Psoas muscle (tissue), 8 donors: ENCODE results near the gene APOBEC2. TPM values are rescaled to one million over a fixed set of nuclear protein-coding genes. Genes with fewer than 3 reads are reported as not detected.
A peak's percentile ranks its signal among the peaks of the same experiment; 100 is the strongest.

Experiments
- ATAC-seq, 4 donors: fragments of 200-7000 bp; cut with Tn5 transposase; one replicate each; pipeline ENCODE4 v1.9.1; 2020; ENCODE audit warnings: moderate library complexity in 3 of 4, mild to moderate bottlenecking in 2 of 4
- DNase-seq, 2 donors: peaks; one replicate each; pipeline ENCODE4 v3.0.0-alpha.2; 2020
- H3K27ac ChIP-seq: fragments of 200-600 bp; one replicate; pipeline ENCODE4 v1.8.0; 2022
- H3K27me3 ChIP-seq, 3 donors: fragments of 200-600 bp in 1 of 3; one replicate each; pipeline versions ENCODE4 v1.6.1 to v1.8.0; 2013 to 2022; ENCODE audit warnings: low read length in 2 of 3, mild to moderate bottlenecking in 2 of 3, moderate library complexity in 1 of 3; ENCODE audit not compliant: insufficient read depth in 3 of 3
- H3K36me3 ChIP-seq, 2 donors: fragments of 200-600 bp in 1 of 2; one replicate each; pipeline versions ENCODE4 v1.6.1 to v1.8.0; 2013 to 2022; ENCODE audit warnings: low read depth in 1 of 2, mild to moderate bottlenecking in 1 of 2, moderate library complexity in 1 of 2; ENCODE audit not compliant: insufficient read depth in 1 of 2
- H3K4me1 ChIP-seq: fragments of 200-600 bp; one replicate; pipeline ENCODE4 v1.8.0; 2022
- H3K4me3 ChIP-seq: fragments of 200-600 bp; one replicate; pipeline ENCODE4 v1.8.0; 2022; ENCODE audit warnings: mild to moderate bottlenecking
- H3K9me3 ChIP-seq: fragments of 200-600 bp; one replicate; pipeline ENCODE4 v1.8.0; 2022
- WGBS, 3 donors: extraction: QIAGEN DNeasy Blood & Tissue Kit; methylation state at CpG; one replicate each; pipeline versions ENCODE4 v1.1.6 to v1.1.7; 2013; 5-methylcytosine and 5-hydroxymethylcytosine counted together
- intact Hi-C, 2 donors: fragments of 100-400 bp; cut with DNase I; formaldehyde crosslinking; loops; one replicate each; pipeline versions ENCODE4 v1.11.0 to v1.14.2; 2022
- polyA plus RNA-seq, 3 donors: library from polyadenylated mRNA; stranded (reverse); fragments of 200-250 nt; gene quantifications; one replicate each; pipeline ENCODE4 v1.2.3, GENCODE V29; 2013
- total RNA-seq, 4 donors: library from RNA; stranded (reverse); fragmentation: NEBNext Ultra II Directional in 2 of 4; extraction: Animal tissue kit (Norgen Biotek cat#: 25700) in 2 of 4; gene quantifications; one replicate each; pipeline versions ENCODE4 v1.2.1 to v1.2.4, GENCODE V29; 2021 to 2023
- TF ChIP-seq, protein P1 (sequence below): fragments of 200-600 bp; IDR thresholded peaks from one replicate; pipeline ENCODE4 v1.8.0; 2022; ENCODE audit warnings: antibody characterized with exemption
- donor health status: healthy with polysubstance abuse.
- donor health status: DM: no; HTN: no; CAD: no; lungs with moderate emphysema.
- donor health status: Bipolar disorder and iron deficiency.
- donor health status: healthy.
- donor health status: DM: yes; HTN: yes; CAD: no.
- donor health status: DM: no; HTN: no; CAD: no.
- donor health status: DM: no; HTN: no; CAD: no.
- donor health status: DM: yes; HTN: yes; CAD: no.

The APOBEC2 gene
- total and polyA plus RNA-seq, 7 donors, result 16.4 to 511 (median 141) TPM

DNA sequence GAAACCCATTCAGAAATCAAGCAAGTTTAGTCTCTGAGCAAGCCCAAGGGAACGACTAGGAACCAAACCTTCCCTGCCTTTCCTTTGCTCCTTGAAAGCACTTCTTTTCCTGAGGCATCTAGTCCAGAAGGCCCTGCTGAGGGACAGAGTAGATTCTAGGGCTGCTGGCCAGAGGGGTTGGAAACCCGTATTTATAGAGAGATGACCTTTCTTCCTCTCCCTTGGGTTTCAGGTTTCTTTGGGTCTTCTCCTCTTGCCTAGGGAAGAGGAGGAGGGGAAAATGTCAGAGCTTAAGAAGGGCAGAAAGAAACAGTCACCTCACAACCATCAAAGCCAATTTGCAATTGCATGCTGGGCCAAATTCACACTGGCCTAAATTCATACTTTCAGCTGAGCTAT, 5.8 kb downstream of the APOBEC2 start:
- H3K4me1 ChIP-seq, result peaks cover 25% of the 10 kb centered on the region
- TF ChIP-seq, protein P1, sequence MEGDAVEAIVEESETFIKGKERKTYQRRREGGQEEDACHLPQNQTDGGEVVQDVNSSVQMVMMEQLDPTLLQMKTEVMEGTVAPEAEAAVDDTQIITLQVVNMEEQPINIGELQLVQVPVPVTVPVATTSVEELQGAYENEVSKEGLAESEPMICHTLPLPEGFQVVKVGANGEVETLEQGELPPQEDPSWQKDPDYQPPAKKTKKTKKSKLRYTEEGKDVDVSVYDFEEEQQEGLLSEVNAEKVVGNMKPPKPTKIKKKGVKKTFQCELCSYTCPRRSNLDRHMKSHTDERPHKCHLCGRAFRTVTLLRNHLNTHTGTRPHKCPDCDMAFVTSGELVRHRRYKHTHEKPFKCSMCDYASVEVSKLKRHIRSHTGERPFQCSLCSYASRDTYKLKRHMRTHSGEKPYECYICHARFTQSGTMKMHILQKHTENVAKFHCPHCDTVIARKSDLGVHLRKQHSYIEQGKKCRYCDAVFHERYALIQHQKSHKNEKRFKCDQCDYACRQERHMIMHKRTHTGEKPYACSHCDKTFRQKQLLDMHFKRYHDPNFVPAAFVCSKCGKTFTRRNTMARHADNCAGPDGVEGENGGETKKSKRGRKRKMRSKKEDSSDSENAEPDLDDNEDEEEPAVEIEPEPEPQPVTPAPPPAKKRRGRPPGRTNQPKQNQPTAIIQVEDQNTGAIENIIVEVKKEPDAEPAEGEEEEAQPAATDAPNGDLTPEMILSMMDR, result no peak
- peaks cover 0 to 57% of the 10 kb centered on the region in 2 donors for H3K36me3 ChIP-seq
- DNase-seq (peak in 1 of 2 donors; percentile 72), ATAC-seq (peak; percentile 67 to 75 (median 71))
- WGBS, 3 donors, result 15 to 42% (median 21%) methylated on average over 2 of the region's 2 CpGs
- H3K4me3 ChIP-seq, result peak overlapping the region; percentile 63
- peak overlapping the region; percentile 92 for H3K27ac ChIP-seq
- no peaks in the 10 kb centered on the region for H3K27me3 ChIP-seq
- H3K9me3 ChIP-seq, result no peaks in the 10 kb centered on the region
- intact Hi-C loops, result no loop called here

DNA sequence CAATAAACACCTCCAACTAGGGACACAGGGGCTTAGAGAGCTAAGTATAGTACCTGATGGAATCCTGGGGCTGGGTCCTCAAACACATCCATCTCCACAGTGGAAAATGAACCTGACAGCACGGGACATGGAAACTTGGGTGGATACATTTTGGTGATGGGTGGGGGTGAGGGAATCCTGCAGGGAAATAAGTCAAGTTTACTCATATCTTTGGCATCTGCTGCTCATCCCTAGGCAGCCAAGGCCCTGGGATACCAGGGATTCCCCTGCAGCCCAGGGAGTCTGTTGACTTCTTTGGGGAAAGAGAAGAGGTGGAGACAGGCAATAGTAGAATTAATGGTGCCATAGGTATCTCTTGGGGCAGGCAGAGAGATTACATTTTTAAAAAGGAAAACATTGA, 6.6 kb downstream of the APOBEC2 start:
- Histone ChIP-seq H3K4me3 (peak overlapping the region; percentile 63), H3K9me3 (no peaks in the 10 kb centered on the region), H3K27me3 (no peaks in the 10 kb centered on the region), H3K36me3 (peaks cover 1 to 64% of the 10 kb centered on the region in 2 donors), H3K27ac (peak overlapping the region; percentile 92), H3K4me1 (peaks cover 31% of the 10 kb centered on the region)
- TF ChIP-seq, protein P1, result no peak
- 22 to 32% (median 31%) methylated on average over 1 of the region's 1 CpG for WGBS, 3 donors
- DNase-seq (no peak), ATAC-seq (peak in 3 of 4 donors; percentile 21 to 26 (median 21))
- intact Hi-C loops, result no loop called here

DNA sequence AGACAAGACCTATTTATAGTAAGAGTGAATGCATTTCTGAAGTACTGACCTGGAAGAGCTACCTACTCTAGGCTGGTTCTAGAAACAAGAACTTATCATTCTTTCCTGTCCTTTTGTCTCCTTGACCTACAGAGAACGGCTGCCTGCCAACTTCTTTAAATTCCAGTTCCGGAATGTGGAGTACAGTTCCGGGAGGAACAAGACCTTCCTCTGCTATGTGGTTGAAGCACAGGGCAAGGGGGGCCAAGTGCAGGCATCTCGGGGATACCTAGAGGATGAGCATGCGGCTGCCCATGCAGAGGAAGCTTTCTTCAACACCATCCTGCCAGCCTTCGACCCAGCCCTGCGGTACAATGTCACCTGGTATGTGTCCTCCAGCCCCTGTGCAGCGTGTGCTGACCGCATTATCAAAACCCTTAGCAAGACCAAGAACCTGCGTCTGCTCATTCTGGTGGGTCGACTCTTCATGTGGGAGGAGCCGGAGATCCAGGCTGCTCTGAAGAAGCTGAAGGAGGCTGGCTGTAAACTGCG, 8.3 kb downstream of the APOBEC2 start:
- ATAC-seq (peak in 2 of 4 donors; percentile 6 to 9), DNase-seq (no peak)
- Histone ChIP-seq H3K27me3 (no peaks in the 10 kb centered on the region), H3K27ac (peak overlapping the region; percentile 92), H3K4me1 (peaks cover 46% of the 10 kb centered on the region), H3K4me3 (peak overlapping the region; percentile 63), H3K36me3 (peaks cover 2 to 71% of the 10 kb centered on the region in 2 donors), H3K9me3 (no peaks in the 10 kb centered on the region)
- 28 to 43% (median 42%) methylated on average over 13 of the region's 13 CpGs for WGBS, 3 donors
- intact Hi-C loops, result loop anchor here in 1 of 2 donors (10.0 kb wide), 1 partner anchor 56 kb away; no protein-coding TSS in a partner anchor
- TF ChIP-seq, protein P1, result no peak

DNA sequence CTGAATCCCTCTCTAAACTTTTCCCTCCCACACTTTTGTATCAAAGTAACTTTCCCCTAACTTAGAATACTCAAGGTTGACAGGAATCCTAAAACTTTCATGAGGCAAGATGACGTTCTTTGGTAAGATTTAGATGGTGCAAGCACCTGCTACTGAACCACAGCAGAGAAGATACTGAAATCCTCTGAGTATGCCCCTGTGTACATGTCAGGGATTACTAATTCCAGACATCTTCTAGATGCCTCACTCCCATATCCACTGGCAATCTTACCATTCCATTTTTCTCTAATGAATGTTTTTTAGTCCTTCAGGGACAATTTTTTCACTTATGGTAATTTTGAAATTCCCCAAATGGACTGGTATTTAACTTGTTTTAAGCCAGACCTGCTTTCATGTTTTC, 9.1 kb downstream of the APOBEC2 start:
- Histone ChIP-seq H3K27me3 (no peaks in the 10 kb centered on the region), H3K4me1 (peaks cover 53% of the 10 kb centered on the region), H3K4me3 (peak overlapping the region; percentile 63), H3K9me3 (no peaks in the 10 kb centered on the region), H3K36me3 (peaks cover 2 to 71% of the 10 kb centered on the region in 2 donors), H3K27ac (peak overlapping the region; percentile 92)
- DNase-seq, result no peak
- 25 to 40% (median 33%) methylated on average over 1 of the region's 1 CpG for WGBS, 3 donors
- TF ChIP-seq, protein P1, result no peak
- intact Hi-C loops, result loop anchor here in 1 of 2 donors (10.0 kb wide), 1 partner anchor 57 kb away; no protein-coding TSS in a partner anchor
- no peak for ATAC-seq
